T1000 (cell line): ENCODE measurements around the gene PPEF1.
A peak's percentile ranks its signal among the peaks of the same experiment; 100 is the strongest.

Source experiments
- DNase-seq: peaks from one replicate; lab custom pipeline; 2025; ENCODE audit warnings: mixed read lengths; lab: John Stamatoyannopoulos, UW

PPEF1 gene, protein sequence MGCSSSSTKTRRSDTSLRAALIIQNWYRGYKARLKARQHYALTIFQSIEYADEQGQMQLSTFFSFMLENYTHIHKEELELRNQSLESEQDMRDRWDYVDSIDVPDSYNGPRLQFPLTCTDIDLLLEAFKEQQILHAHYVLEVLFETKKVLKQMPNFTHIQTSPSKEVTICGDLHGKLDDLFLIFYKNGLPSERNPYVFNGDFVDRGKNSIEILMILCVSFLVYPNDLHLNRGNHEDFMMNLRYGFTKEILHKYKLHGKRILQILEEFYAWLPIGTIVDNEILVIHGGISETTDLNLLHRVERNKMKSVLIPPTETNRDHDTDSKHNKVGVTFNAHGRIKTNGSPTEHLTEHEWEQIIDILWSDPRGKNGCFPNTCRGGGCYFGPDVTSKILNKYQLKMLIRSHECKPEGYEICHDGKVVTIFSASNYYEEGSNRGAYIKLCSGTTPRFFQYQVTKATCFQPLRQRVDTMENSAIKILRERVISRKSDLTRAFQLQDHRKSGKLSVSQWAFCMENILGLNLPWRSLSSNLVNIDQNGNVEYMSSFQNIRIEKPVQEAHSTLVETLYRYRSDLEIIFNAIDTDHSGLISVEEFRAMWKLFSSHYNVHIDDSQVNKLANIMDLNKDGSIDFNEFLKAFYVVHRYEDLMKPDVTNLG

DNA sequence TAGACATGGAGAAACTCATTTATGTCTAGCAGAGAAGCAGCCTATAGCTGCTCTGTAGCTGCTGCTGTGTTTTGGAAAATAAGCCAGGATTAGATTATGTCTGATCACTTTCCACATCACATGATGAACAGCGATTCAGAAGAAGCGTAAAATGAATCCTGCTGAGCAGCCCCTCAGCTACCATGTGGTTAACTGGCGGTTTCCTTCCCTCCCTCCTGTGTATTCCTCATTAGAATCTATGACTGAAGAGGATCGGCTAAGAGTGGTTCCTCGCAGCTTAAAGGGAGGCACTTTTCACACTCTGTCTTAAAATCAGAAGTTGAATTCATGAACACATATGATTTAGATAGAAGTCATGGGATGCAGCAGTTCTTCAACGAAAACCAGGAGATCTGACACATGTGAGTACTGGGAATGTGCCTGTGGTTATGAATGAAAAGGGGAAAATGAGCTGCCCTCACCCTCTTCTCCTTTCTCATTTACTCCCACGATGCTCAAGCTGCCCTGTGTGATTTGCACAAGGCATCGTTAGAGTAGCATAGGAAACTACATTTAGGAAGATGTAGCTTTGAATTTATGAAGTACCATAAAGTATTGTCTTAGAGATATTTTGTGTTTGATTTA lies at the start of gene PPEF1:
Gene PPEF1, plus strand, starts transcription at position 220 of the 624 bp plus-strand sequence. Its CDS starts 136 bp downstream, at position 356.
- DNase-seq, result no peak

DNA sequence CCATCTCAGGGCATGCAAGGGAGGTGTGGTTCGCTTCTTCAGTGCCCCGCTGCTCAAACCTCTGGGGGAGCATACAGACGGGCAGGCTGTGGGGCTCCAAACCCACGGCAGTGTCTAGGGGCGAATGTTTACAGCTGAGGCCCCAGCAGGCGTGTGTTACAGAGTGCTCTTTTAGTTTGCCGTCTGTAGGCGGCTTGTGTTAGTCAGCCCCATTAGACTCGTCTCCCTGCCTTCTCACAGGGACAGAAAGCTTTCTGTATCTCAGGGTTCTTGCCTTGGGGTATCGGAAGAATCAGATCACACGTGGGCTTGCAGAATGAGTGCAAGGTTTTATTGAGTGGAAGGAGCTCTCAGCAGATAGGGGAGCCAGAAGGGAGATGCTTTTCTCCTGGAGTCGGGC lies 46.2 kb upstream of the PPEF1 start:
- no peak for DNase-seq

DNA sequence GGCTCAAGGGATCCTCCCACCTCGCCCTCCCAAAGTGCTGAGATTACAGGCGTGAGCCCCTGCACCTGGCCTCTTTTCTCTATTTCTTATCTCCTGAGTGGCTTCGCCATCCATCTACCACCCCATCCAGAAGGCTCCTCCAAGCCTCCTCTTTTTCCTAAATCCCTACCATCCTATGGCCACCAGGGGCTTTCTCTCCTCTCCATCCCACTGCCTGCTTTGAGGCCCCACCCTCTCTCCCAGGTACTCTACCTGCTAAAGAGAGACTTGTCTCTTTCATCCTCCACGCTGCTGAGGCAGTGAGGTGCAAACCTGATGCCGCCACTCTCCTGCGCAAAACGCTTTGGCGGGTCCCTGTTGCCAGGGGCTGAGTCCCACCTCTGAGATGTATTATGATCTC lies 42.5 kb upstream of the PPEF1 start:
- no peak for DNase-seq

DNA sequence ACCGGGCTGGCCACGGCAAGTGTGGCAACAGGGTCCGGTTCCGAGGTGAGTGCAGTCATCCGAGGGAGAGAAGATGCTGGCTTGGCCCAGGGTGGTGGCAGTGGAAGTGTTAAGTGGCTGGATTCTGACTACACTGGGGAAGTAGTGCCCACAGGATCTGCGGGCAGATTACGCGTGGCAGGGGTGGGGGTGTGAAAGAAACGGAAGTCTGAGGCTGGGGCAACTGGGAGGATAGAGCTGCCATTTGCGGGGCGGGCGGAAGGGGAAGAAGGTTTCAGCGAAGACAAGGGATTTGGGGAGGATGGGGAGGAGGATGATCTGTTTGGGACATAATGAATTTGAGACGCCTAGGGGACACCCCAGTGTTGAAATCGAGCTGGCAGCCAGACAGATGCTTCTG lies 40.8 kb upstream of the PPEF1 start:
- no peak for DNase-seq

DNA sequence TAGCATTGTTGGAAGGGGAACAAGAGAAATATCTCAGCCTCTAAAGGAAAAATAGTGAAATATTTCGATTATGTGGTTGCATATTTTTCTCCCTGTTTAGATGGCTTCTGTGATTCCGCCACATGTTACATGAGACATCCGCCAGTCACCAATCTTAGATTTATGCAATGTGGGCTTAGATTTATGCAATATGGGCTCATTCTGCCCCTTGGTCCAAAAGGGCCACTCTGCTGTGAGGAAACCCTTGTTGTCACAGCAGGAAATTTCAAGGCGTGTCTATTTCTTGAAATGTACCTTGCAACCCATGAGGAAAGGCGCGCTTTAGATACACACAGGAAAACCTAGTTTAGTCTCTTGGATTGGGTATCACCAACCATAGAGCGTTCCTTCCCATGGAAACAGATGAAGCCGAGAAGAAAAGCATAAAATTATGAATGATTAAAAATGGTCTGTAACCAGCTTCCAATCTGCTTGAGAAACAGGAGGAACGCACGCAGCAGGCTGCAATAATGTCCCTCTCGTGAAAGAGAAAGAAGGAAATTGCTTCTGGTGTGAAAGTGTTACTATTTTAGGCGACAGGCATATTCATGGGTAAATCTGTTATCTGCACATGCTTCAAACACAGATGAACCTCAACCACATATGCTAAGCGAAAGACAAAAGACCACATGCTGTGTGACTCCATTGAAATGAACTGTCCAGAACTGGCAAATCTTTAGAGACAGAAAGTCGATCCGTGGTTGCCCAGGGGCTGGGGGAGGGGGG lies 39.2 kb upstream of the PPEF1 start:
- no peak for DNase-seq

DNA sequence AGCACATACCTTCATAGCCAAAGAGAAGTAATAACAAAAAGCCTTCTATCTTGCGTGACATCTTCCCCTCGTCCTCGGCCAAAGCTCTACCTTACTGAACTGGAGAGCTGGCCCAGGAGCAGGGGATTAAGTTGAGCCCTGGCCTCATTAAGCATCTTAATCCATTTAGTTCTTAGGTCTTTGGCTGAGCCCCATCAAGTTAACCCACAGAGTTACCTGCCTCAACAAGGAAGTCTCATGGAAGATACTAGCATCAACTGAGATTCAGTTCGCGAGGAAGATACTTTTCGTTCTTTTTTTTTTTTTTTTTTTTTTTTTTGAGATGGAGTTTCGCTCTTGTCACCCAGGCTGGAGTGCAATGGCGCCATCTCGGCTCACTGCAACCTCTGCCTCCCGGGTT lies 35.4 kb upstream of the PPEF1 start, which contains the start of gene RS1:
Gene RS1, minus strand, starts transcription at position 101 of the 400 bp plus-strand sequence. Its CDS starts 40 bp downstream, at position 61.
- DNase-seq, result no peak

DNA sequence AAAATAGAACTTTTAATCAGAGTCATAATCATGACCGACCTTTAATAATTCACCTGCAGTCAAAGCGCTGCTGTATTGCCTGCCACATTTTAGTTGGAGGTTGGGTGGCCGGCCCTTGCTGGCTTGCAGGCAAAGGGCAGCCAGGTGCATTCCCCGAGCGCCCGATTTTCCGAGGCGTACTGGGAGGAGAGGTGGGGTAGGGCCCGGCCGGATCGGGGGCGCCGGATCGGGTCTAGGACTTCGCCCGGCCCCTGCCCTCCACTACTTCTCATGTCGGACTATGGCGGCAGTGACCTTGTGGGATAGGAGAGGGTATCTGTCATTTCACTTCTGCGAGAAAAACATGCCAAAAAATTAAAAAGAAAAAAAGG lies 33.0 kb upstream of the PPEF1 start:
- DNase-seq, result no peak

DNA sequence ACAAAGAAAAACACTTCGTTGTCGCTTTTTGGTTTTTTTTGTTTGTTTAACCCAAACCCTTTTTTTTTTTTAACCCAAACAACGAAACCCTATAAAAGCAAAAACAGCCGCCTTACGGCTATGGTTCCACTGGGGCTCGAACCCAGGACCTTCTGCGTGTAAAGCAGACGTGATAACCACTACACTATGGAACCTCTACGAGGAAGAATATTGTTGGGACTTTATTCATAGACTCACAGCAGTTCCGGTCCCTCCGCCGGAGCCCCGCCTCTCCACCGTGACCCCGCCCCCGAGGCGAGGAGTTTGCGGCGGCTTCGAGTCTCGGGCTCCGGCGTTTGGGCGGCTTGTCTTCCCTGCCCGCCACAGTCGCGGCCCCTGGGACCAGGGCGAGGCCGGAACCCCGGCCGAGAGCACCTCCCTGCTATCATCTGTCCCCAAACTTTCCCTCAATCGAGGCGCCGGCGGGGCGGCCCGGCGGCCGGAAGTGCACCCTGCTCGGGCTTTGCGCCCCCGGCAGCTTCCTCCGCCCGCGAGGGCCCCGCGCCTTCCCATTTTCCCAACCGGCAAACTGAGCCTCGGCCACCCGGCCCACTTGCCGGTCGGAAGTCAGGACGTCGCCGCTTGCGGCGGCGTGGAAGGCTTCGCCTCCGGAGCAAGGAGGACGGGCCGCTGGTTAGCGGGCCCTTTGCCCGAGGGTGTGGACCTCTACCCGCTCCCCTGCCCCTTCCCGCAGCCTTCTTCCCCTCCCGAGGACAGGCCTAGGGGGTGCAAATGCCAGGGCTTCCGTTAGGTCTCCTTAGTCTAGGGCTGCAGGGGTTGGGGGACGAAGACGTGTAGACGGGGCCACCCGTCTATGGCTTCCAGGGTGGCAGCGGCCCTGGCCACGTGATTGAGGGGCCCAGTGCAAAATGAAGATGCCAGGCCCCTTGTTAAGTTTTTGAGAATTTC lies 32.4 kb upstream of the PPEF1 start:
- DNase-seq, result peak; percentile 61

DNA sequence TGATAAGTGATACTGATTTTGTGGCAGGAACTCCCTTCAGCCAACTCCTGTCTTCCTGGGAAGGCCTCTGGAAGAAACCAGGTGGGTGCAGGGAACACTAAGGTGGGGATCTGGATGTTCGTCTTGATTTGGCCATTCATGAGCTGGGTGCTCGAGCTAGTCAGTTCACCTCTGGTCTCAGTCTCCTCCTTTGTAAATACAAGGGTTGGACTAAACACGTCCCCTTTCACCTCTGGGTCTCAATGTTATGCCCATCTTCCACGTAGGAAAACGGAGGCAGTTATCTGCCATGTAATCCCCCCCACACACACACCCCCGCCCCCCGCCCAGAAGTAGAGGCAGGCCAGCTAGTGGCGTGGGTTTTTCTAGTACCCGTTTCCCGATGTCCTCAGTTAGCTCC lies 31.4 kb upstream of the PPEF1 start:
- DNase-seq, result no peak

DNA sequence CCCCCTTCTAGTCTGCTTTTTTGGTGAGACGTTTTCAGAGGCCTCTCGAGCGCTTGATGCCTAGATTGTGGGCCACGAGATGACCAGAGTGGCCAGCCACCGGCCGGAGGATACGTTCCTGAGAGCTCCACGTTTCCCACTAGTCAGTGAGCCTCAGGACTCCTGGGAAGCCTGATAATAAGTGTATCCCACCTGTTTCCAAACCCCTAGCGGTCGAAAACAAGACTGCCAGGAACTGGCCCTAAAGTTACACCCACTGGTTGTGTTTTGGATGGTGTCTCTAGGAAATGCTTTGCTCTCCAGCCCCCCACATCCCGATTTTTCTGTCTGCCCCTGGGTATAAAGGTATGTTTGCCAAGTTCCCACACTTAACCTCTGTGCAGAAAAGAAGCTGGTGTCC lies 31.0 kb upstream of the PPEF1 start:
- no peak for DNase-seq

DNA sequence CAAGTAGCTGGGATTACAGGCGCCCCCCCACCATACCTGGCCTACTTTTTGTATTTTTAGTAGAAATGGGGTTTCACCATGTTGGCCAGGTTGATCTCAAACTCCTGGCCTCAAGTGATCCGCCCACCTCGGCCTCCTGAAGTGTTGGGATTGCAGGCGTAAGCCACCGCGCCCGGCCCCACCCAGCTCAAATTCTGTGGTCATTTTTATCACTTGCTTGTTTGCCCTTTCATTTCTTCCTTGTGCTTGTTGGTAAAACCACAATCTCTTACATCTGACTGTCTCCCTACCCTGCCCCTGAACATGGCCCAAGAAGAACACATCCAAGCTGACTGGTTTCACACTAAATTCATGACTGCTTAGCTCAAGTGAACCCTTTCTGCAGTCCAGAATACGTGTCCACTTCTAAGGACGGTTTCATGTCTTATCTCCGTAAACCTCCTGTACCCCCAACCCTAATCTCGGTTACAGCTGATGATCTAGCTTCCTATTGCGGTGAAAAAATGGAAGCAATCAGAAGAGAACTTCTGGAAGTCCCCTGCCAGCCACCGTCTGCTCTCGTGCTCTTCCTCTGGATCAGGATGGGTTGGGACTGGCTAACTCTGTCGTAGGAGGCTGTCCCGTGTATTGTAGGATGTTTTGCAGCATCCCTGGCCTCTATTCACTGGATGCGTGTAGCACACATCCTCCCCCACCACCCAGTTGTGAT lies 30.1 kb upstream of the PPEF1 start:
- DNase-seq, result no peak

DNA sequence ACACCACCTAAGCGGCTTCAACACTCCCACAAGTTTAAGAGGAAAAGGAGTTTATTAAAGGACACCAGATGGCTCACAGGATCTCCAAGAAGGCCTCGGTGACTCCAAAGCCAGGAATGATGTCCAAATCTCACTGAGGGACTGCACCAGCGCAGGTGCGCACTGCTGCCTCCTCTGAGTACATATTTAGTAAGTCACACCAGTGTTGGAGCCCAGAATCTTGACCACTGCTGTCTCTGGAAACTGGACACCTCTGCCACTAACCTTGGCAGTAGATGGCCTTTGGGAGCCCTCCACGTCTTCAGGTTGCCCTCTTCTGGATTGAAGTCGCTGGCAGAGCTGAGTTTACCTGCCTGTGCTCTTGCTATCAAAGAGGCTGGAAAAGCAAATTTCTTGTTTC lies 25.4 kb upstream of the PPEF1 start:
- no peak for DNase-seq

DNA sequence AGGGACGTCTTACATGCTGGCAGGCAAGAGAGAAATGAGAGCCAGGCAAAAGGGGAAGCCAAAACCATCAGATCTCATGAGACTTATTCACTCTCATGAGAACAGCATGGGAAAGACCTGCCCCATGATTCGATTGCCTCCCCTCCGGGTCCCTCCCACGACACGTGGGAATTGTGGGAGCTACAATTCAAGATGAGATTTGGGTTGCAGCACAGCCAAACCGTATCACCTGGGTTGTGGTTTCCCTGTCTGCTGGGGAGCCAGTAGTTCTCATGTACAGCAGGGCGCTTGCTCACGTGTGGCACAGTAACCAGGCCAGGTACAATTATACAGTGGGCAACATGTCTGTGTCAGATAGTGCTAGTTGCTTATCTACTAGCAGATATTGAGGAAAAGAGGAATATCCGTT lies 24.5 kb upstream of the PPEF1 start:
- no peak for DNase-seq

DNA sequence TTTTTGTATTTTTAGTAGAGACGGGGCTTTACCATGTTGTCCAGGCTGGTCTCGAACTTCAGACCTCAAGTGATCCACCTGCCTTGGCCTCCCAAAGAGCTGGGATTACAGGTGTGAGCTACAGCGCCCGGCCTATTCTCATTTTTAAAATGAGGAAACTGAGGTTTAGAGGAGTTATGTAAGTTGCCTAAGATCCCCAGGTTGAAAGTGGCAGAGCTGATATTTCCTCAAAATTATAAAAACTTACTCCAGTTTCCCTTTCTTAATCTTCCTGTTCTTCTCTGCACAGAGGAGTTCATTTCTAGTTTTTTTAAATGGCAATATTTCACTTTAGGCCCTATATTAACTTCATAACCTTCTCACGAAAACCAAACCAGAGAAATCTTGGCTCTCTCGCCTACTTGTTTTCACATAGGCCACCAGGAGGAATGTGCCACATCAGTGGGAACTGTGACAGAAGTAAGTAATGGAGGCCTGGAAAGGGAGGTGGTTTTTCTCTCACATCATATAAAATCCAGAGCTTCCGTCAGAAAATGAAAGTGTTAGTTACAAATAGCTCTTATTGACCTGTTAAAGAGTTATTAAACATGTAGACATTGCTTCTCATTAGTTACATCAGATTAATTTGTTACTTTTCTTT lies 19.5 kb upstream of the PPEF1 start:
- no peak for DNase-seq

DNA sequence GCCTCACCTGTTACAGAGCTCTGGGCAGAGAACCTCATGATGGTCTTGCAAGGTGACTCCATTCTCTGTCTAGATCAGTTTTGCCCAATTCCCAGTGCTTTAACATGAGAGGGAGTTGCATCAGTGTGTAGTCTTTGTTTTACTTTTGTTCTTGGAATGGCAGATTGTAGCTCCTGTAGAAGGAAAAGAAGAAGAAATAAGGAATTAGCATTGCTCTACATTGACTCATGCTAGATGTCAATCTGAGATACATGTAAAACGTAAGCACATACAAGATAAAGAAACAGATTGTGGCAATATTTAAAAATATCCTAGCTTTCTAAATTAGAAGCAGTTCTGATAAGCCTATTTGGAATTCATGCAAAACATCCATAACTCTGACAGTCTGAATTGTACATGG lies 16.0 kb upstream of the PPEF1 start:
- DNase-seq, result no peak

DNA sequence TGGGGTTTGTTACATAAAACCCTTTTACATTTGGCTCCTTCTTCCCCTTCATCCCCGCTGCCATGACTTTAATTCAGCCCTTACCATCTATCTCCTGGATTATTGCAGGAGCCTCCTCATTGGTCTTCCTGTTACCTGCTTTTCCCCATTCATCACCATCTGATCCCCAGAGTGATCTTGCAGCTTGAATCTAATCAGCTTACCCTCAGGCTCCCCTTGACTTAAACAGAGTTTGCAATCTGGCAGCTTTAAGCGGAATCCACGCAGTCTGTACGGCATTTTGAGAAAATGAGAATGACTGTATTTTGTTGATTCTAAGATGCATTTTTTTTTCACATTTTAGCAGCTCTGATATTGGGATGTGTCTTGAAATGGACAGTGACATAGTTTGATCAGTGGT lies 14.9 kb upstream of the PPEF1 start:
- no peak for DNase-seq

DNA sequence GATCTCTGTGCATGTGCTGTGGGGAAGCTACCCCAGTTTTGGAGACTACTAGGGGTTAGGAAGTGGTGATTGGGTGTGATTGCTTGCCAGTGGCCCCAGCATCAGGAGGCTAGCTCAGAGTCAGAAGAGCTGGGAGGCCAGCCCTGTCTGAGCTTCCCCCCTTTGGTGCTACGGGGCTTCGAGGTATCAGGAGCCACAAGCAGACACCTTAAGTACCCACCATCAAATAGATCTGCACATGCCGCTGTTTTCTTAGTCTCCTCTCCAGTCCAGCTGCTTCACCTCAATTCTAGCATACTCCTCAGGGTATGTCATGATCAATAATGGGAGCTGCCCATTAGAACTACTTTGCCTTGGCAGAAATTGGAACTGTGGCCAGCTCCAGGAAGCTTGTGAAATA lies 10.8 kb upstream of the PPEF1 start:
- DNase-seq, result no peak

DNA sequence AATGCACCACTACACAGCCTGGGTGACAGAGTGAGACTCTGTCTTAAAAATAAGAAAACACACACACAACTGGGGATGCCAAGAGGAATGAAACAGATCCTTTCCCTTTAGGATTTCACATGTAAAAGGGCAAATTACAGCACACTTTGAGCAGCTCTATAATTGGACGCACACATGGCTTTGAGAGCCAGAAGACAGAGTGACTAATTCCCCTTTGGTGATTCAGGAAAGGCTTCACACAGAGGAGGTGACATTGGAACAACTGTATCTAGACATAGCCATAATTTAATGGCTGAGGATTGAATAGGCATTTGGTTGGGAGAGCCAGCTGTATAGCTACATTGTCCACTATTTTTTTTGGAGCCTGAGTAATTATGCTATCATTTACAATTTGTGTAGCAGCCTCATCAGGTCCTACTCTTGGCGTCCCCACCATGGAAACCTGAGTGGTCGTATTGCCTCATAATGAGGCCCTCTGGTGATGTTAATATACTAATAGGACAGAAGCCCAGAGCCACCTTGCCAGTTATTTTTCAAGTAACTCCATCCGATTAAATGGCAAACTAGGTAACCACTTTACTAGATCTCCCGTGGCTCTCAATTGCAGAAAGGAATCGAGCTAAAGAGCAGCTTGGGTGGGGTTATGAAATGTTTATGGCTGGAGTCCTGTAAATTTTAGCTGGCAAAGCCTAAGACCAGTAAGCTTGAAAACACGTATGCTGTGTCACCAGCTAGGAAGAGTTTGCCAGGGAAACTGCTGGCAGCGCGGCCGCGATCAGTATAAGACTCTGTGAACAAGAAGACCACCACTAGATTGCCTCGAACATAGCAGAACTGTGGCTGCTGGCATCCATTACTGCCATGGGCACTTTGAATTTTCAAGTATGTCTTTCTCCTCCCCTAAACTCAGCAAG lies 8.5 kb upstream of the PPEF1 start:
- DNase-seq, result no peak
